ENCODE data around the gene SASH1.

SASH1 gene

GRCh38 chr6:148445116-148445515, 102.5 kb downstream of the SASH1 start:
- no peak for TF ChIP-seq CTCF (conservative IDR thresholded peaks at IDR 0.05)
- peak overlapping the region; percentile 45 for H3K27ac ChIP-seq

GRCh38 chr6:148445620-148446019, 103.0 kb downstream of the SASH1 start:
- H3K27ac ChIP-seq: peak overlapping the region; percentile 45

GRCh38 chr6:148446681-148447080, 104.0 kb downstream of the SASH1 start:
- no peak for TF ChIP-seq CTCF (conservative IDR thresholded peaks at IDR 0.05)
- H3K27ac ChIP-seq: no peak overlapping the region

More at GRCh38 chr6:148445620-148446019, 103.0 kb downstream of the SASH1 start:
- no peak for TF ChIP-seq CTCF (conservative IDR thresholded peaks at IDR 0.05)

- H3K27ac ChIP-seq: no peak overlapping the region
- TF ChIP-seq CTCF (conservative IDR thresholded peaks at IDR 0.05): no peak
These were observed 105.0 kb downstream of the SASH1 start for GRCh38 chr6:148447521-148448230.

- TF ChIP-seq CTCF (conservative IDR thresholded peaks at IDR 0.05): no peak
These were observed 105.9 kb downstream of the SASH1 start for GRCh38 chr6:148448369-148449012.

GRCh38 chr6:148450866-148451265, 108.2 kb downstream of the SASH1 start:
- H3K27ac ChIP-seq: no peak overlapping the region
- TF ChIP-seq CTCF (conservative IDR thresholded peaks at IDR 0.05): no peak

More at GRCh38 chr6:148448369-148449012, 105.9 kb downstream of the SASH1 start:
- no peak overlapping the region for H3K27ac ChIP-seq

- TF ChIP-seq CTCF (conservative IDR thresholded peaks at IDR 0.05): no peak
- no peak overlapping the region for H3K27ac ChIP-seq
These were observed 109.1 kb downstream of the SASH1 start for GRCh38 chr6:148451690-148452089.

Measured in VCaP (cell line).